Panc1 (cell line): ENCODE results near the gene NUP210.

Experiments
- CTCF ChIP-seq: fragments of 450-650 bp; IDR thresholded peaks from 2 replicates; pipeline ENCODE4 v1.5.1; 2017; ENCODE audit warnings: mild to moderate bottlenecking
- POLR2AphosphoS5 ChIP-seq: IDR thresholded peaks from 2 replicates; pipeline ENCODE4 v1.6.1; 2012; ENCODE audit warnings: mild to moderate bottlenecking, low read depth, low read length, moderate library complexity
- REST ChIP-seq, 2 experiments: IDR thresholded peaks; 2 replicates each; pipeline ENCODE4 v1.6.1; 2011 to 2012; ENCODE audit warnings: low read depth in 2 of 2, control low read depth in 1 of 2, low read length in 1 of 2, mild to moderate bottlenecking in 1 of 2, moderate library complexity in 1 of 2; ENCODE audit not compliant: insufficient read depth in 1 of 2

GRCh38 chr3:13357074-13357473, 63.0 kb downstream of the NUP210 start:
- TF ChIP-seq CTCF = no peak
- no peak for TF ChIP-seq POLR2AphosphoS5
- TF ChIP-seq REST (IDR thresholded peaks at IDR 0.05; ENCODE audit: insufficient read depth in 1 of 2, low read depth in 2 of 2, low read length in 1 of 2) = no peak
